WTC11 (cell line): Measurements from ENCODE around the gene PHF24. TPM values are rescaled to one million over a fixed set of nuclear protein-coding genes. Genes with fewer than 3 reads are reported as not detected.

Experiments used
- ATAC-seq: fragments of 200-7000 bp; cut with Tn5 transposase; 2 replicates; pipeline ENCODE4 v1.10.0; 2021; ENCODE audit warnings: mild to moderate bottlenecking, moderate library complexity
- Bru-seq: library from RNA; stranded (reverse); fragments of 400-500 nt; gene quantifications from one replicate; lab custom pipeline; 2021; lab: Mats Ljungman, UMichigan
- CTCF ChIA-PET: fragments of 300-600 bp; sonication (Branson Sonifier 250); formaldehyde crosslinking; loops from one replicate; lab custom pipeline; 2021; ENCODE audit warnings: antibody characterized with exemption; lab: Charles Lee
- POLR2A ChIA-PET: fragments of 350-600 bp; sonication (Branson Sonifier 250); formaldehyde crosslinking; loops from one replicate; lab custom pipeline; 2021; ENCODE audit warnings: antibody characterized with exemption; lab: Charles Lee
- DNase-seq: peaks from one replicate; pipeline ENCODE4 v3.0.0; 2021; ENCODE audit warnings: low spot score
- H3K27ac Mint-ChIP-seq: 2 replicates; pipeline ENCODE4 v1.8.0; 2021; ENCODE audit warnings: mixed read lengths
- H3K27me3 Mint-ChIP-seq: 2 replicates; pipeline ENCODE4 v1.8.0; 2021; ENCODE audit warnings: low read depth, mild to moderate bottlenecking, moderate library complexity, mixed read lengths
- H3K36me3 Mint-ChIP-seq: 2 replicates; pipeline ENCODE4 v1.8.0; 2021; ENCODE audit warnings: mixed read lengths
- H3K4me1 Mint-ChIP-seq: 2 replicates; pipeline ENCODE4 v1.8.0; 2022; ENCODE audit warnings: mixed read lengths
- H3K4me3 Mint-ChIP-seq: 2 replicates; pipeline ENCODE4 v1.8.0; 2021; ENCODE audit warnings: mild to moderate bottlenecking, moderate library complexity, mixed read lengths
- H3K9me3 Mint-ChIP-seq: 2 replicates; pipeline ENCODE4 v1.8.0; 2021; ENCODE audit warnings: mixed read lengths
- CBFB ChIP-seq: sonication (generic); formaldehyde crosslinking; IDR thresholded peaks from 2 replicates; pipeline ENCODE4 v1.8.1; 2022; ENCODE audit warnings: mild to moderate bottlenecking, low read depth, missing genetic modification reagents
- ESRRA ChIP-seq: sonication (generic); formaldehyde crosslinking; IDR thresholded peaks from 2 replicates; pipeline ENCODE4 v1.8.1; 2022; ENCODE audit warnings: mild to moderate bottlenecking, missing genetic modification reagents, borderline replicate concordance
- FOXJ3 ChIP-seq: sonication (generic); formaldehyde crosslinking; IDR thresholded peaks from 2 replicates; pipeline ENCODE4 v1.9.0; 2021; ENCODE audit warnings: missing genetic modification reagents, mild to moderate bottlenecking, borderline replicate concordance
- NFYB ChIP-seq: sonication (generic); formaldehyde crosslinking; conservative IDR thresholded peaks from 2 replicates; pipeline ENCODE4 v1.8.0; 2022; ENCODE audit warnings: low read depth, missing genetic modification reagents
- RELA ChIP-seq: sonication (generic); formaldehyde crosslinking; IDR thresholded peaks from 2 replicates; pipeline ENCODE4 v1.8.1; 2022; ENCODE audit warnings: missing genetic modification reagents, mild to moderate bottlenecking, borderline replicate concordance
- TEAD4 ChIP-seq: sonication (generic); formaldehyde crosslinking; IDR thresholded peaks from 2 replicates; pipeline ENCODE4 v1.8.0; 2022; ENCODE audit warnings: mild to moderate bottlenecking, missing genetic modification reagents
- TP53 ChIP-seq: sonication (generic); formaldehyde crosslinking; IDR thresholded peaks from 2 replicates; pipeline ENCODE4 v1.8.1; 2023; ENCODE audit warnings: mild to moderate bottlenecking, missing genetic modification reagents
- ZNF121 ChIP-seq: sonication (generic); formaldehyde crosslinking; IDR thresholded peaks from 2 replicates; pipeline ENCODE4 v1.8.0; 2023; ENCODE audit warnings: missing genetic modification reagents
- ZNF138 ChIP-seq: sonication (generic); formaldehyde crosslinking; conservative IDR thresholded peaks from 2 replicates; pipeline ENCODE4 v1.8.1; 2022; ENCODE audit warnings: mild to moderate bottlenecking, moderate library complexity, missing genetic modification reagents
- ZNF232 ChIP-seq: sonication (generic); formaldehyde crosslinking; IDR thresholded peaks from 2 replicates; pipeline ENCODE4 v1.8.0; 2022; ENCODE audit warnings: mild to moderate bottlenecking, missing genetic modification reagents
- ZNF263 ChIP-seq: sonication (generic); formaldehyde crosslinking; IDR thresholded peaks from 2 replicates; pipeline ENCODE4 v1.8.1; 2022; ENCODE audit warnings: low read depth, mild to moderate bottlenecking, moderate library complexity, missing genetic modification reagents
- ZNF396 ChIP-seq: fragments of 250-450 bp; sonication (Bioruptor Pico); IDR thresholded peaks from 2 replicates; pipeline ENCODE4 v1.8.0; 2021; ENCODE audit warnings: mild to moderate bottlenecking, moderate library complexity, borderline replicate concordance
- ZNF416 ChIP-seq: fragments of 250-450 bp; sonication (Bioruptor Pico); IDR thresholded peaks from 2 replicates; pipeline ENCODE4 v1.9.0; 2021; ENCODE audit warnings: mild to moderate bottlenecking, inconsistent platforms
- long read RNA-seq, 3 experiments: library from RNA in 1 of 3; library from capped mRNA in 1 of 3; library from polyadenylated mRNA in 1 of 3; unstranded in 2 of 3; stranded (forward) in 1 of 3; transcript quantifications; one replicate each; pipeline ENCODE4 v2.0.0, GENCODE V29; 2021
- total RNA-seq: library from RNA; stranded (reverse); gene quantifications from 3 replicates; pipeline ENCODE4 v1.2.3, GENCODE V29; 2021
- TF ChIP-seq, protein P1 (sequence below): sonication (generic); formaldehyde crosslinking; IDR thresholded peaks from 2 replicates; pipeline ENCODE4 v1.8.0; 2023; ENCODE audit warnings: missing genetic modification reagents
- TF ChIP-seq, protein P2 (sequence below): fragments of 250-450 bp; sonication (Bioruptor Pico); IDR thresholded peaks from 2 replicates; pipeline ENCODE4 v2.1.2; 2022; ENCODE audit warnings: mild to moderate bottlenecking, moderate library complexity
- TF ChIP-seq, protein P3 (sequence below): sonication (generic); formaldehyde crosslinking; IDR thresholded peaks from 2 replicates; pipeline ENCODE4 v1.8.1; 2023; ENCODE audit warnings: mild to moderate bottlenecking, missing genetic modification reagents, borderline replicate concordance
- TF ChIP-seq, protein P4 (sequence below): sonication (generic); formaldehyde crosslinking; IDR thresholded peaks from 2 replicates; pipeline ENCODE4 v1.8.0; 2022; ENCODE audit warnings: mild to moderate bottlenecking, missing genetic modification reagents

Gene PHF24
- total RNA-seq, result 0.34 to 0.59 TPM (median 0.53 TPM) in 3 replicates
- Bru-seq, nascent RNA, result percentile 18 among the genes with signal in this experiment
- long read RNA-seq, experiment 1, full-length matches to known transcripts, result 2 of 2 reads
- long read RNA-seq, experiment 1, partial matches to known transcripts, result 0 of 2 reads
- long read RNA-seq, experiment 1, other reads (novel, unspliced or antisense), result 0 of 2 reads
- long read RNA-seq, experiment 2, full-length matches to known transcripts, result 1 of 2 reads
- long read RNA-seq, experiment 2, partial matches to known transcripts, result 1 of 2 reads
- long read RNA-seq, experiment 2, other reads (novel, unspliced or antisense), result 0 of 2 reads
- long read RNA-seq, experiment 3, result 0 reads

DNA sequence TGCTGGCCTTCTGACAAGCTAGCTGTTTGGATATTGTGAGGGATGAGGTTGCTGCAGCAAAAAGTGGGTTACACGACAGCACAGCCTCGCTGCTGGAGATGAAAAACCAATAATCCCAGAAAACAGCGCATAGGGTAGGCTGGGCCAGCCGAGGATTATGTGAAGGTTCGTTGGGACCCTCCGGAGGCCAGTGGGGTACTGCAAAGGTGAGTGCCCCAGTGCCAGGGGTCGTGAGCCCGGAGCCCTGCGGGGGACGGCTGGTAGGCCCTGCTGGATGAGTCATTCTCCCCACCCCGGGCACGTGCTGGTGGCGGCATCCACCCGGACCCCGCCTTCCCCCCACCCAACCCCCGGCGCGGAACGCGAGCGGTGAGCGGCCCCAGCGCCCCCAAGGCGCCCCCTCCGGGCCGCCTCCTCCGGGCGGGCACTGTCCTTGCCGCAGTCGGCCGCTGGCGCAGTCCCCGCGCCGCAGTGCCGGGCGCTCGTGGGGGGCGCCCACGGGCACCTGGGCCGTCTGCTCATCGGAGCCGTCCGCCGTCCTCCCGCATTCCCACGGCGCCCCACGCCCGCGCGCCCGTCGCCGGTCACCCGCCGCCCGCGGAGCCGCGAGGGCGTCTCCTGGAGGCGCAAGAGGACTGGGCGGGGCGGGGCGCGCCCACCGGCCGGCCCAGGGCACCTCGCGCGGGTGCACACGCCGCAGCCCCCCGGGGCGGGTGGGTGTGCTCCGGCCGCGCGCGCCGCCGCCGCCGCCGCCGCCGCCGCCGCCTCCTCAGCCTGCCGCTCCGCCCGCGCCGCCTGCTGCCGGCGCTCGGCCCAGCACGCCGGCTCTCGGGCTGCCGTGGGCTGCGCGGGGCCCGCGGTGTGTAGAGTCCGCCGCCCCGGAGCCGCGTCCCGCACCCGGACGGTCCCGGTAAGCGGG lies at the start of gene PHF24:
Gene PHF24 (plus strand): TSS at position 794 of the 919 bp plus-strand sequence. CDS start 13,014 bp downstream, outside the sequence.
- CTCF ChIA-PET, result interaction anchor here (1.3 kb wide), 1 partner anchor 58 kb away, joined by 4 read pairs; no protein-coding TSS in a partner anchor
- Mint-ChIP-seq H3K36me3 (no peaks in the 10 kb centered on the region), H3K4me1 (peaks cover 12% of the 10 kb centered on the region)
- DNase-seq (peak; percentile 37), ATAC-seq (peak; percentile 83)
- no peak for TF ChIP-seq FOXJ3
- TF ChIP-seq NFYB (CRISPR knock-in tag), result no peak
- TF ChIP-seq, all 79 proteins: peak for 0
- peak within 1 kb of the TSS; percentile 66 for H3K4me3 Mint-ChIP-seq
- no peak within 1 kb of the TSS for H3K27ac Mint-ChIP-seq
- H3K9me3 Mint-ChIP-seq, result no peaks in the 10 kb centered on the region
- POLR2A ChIA-PET, result no interaction called here
- H3K27me3 Mint-ChIP-seq, result peaks cover 62% of the 10 kb centered on the region

DNA sequence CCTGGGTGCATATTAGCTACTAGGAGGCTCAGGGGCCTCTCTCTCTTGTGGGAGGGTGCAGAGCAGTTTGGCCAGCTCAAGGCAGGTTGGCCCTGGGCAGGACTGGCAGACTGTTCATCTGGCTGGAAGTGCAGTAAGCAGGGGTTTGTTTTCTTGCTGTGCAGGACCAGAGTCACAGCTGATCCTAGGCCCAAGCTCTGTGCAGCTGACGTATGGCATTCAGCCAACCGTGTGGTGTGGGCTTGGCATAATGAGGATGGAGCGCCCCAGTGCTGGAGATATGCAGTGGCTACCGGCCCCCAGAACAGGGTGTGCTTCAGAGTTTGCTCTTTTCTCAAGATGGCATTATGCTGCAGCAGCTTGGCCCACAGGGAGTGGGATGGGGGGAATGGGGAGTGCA lies 31.0 kb upstream of the PHF24 start:
- H3K4me3 Mint-ChIP-seq, result no peak overlapping the region
- peaks cover 5% of the 10 kb centered on the region for H3K27me3 Mint-ChIP-seq
- no peak for DNase-seq
- no peak overlapping the region for H3K27ac Mint-ChIP-seq
- no peak for ATAC-seq
- TF ChIP-seq, protein P1, sequence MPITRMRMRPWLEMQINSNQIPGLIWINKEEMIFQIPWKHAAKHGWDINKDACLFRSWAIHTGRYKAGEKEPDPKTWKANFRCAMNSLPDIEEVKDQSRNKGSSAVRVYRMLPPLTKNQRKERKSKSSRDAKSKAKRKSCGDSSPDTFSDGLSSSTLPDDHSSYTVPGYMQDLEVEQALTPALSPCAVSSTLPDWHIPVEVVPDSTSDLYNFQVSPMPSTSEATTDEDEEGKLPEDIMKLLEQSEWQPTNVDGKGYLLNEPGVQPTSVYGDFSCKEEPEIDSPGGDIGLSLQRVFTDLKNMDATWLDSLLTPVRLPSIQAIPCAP (CRISPR knock-in tag), result no peak
- TF ChIP-seq ESRRA (CRISPR knock-in tag), result no peak
- TF ChIP-seq ZNF232 (CRISPR knock-in tag), result no peak
- ChIA-PET CTCF (interaction anchor here (1.4 to 2.8 kb wide), 4 partner anchors 27 to 167 kb away, joined by 3 to 15 read pairs (median 10); no protein-coding TSS in a partner anchor), POLR2A (no interaction called here)
- H3K4me1 Mint-ChIP-seq, result no peaks in the 10 kb centered on the region; the same call in 1 of the 2 replicates
- H3K9me3 Mint-ChIP-seq, result peaks cover 18% of the 10 kb centered on the region
- no peaks in the 10 kb centered on the region for H3K36me3 Mint-ChIP-seq

DNA sequence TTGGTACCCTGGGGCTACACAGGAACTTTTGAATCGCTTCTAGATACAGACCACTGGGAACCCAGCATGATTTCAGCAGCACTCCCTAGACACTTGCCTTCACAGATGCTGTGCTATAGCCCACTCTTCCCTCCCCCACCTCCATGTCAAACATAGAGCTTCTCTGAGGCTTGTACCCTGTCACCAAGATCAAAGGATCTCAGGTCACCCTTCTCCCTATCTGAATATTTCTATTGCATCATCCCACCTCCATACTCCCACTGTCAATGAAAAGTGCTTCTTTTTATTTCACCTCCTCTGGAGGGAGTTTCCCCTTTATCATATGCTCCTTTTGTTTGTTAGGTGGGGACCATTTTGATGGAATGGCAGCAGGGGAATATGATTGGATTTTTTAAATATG lies 29.2 kb upstream of the PHF24 start:
- Mint-ChIP-seq H3K27ac (no peak overlapping the region), H3K9me3 (peaks cover 18% of the 10 kb centered on the region), H3K4me3 (no peak overlapping the region), H3K27me3 (peaks cover 5% of the 10 kb centered on the region), H3K36me3 (no peaks in the 10 kb centered on the region), H3K4me1 (no peaks in the 10 kb centered on the region; the same call in 1 of the 2 replicates)
- ChIA-PET CTCF (interaction anchor here (0.9 to 2.3 kb wide), 27 partner anchors 8 to 264 kb away, joined by 3 to 22 read pairs (median 6); partner anchors contain the start of genes DNAJB5 and VCP), POLR2A (no interaction called here)
- ATAC-seq (no peak), DNase-seq (no peak)
- TF ChIP-seq ZNF263 (CRISPR knock-in tag) (no peak), TEAD4 (no peak), ZNF121 (CRISPR knock-in tag) (no peak), FOXJ3 (no peak), RELA (no peak), ZNF138 (CRISPR knock-in tag) (no peak), TP53 (CRISPR knock-in tag) (no peak), CBFB (CRISPR knock-in tag) (no peak), ZNF396 (CRISPR knock-in tag) (no peak), ZNF416 (CRISPR knock-in tag) (no peak), NFYB (CRISPR knock-in tag) (no peak)
- TF ChIP-seq, protein P2, sequence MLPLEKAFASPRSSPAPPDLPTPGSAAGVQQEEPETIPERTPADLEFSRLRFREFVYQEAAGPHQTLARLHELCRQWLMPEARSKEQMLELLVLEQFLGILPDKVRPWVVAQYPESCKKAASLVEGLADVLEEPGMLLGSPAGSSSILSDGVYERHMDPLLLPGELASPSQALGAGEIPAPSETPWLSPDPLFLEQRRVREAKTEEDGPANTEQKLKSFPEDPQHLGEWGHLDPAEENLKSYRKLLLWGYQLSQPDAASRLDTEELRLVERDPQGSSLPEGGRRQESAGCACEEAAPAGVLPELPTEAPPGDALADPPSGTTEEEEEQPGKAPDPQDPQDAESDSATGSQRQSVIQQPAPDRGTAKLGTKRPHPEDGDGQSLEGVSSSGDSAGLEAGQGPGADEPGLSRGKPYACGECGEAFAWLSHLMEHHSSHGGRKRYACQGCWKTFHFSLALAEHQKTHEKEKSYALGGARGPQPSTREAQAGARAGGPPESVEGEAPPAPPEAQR (CRISPR knock-in tag), result no peak
- TF ChIP-seq, protein P3, sequence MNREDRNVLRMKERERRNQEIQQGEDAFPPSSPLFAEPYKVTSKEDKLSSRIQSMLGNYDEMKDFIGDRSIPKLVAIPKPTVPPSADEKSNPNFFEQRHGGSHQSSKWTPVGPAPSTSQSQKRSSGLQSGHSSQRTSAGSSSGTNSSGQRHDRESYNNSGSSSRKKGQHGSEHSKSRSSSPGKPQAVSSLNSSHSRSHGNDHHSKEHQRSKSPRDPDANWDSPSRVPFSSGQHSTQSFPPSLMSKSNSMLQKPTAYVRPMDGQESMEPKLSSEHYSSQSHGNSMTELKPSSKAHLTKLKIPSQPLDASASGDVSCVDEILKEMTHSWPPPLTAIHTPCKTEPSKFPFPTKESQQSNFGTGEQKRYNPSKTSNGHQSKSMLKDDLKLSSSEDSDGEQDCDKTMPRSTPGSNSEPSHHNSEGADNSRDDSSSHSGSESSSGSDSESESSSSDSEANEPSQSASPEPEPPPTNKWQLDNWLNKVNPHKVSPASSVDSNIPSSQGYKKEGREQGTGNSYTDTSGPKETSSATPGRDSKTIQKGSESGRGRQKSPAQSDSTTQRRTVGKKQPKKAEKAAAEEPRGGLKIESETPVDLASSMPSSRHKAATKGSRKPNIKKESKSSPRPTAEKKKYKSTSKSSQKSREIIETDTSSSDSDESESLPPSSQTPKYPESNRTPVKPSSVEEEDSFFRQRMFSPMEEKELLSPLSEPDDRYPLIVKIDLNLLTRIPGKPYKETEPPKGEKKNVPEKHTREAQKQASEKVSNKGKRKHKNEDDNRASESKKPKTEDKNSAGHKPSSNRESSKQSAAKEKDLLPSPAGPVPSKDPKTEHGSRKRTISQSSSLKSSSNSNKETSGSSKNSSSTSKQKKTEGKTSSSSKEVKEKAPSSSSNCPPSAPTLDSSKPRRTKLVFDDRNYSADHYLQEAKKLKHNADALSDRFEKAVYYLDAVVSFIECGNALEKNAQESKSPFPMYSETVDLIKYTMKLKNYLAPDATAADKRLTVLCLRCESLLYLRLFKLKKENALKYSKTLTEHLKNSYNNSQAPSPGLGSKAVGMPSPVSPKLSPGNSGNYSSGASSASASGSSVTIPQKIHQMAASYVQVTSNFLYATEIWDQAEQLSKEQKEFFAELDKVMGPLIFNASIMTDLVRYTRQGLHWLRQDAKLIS (CRISPR knock-in tag), result no peak
- TF ChIP-seq, protein P4, sequence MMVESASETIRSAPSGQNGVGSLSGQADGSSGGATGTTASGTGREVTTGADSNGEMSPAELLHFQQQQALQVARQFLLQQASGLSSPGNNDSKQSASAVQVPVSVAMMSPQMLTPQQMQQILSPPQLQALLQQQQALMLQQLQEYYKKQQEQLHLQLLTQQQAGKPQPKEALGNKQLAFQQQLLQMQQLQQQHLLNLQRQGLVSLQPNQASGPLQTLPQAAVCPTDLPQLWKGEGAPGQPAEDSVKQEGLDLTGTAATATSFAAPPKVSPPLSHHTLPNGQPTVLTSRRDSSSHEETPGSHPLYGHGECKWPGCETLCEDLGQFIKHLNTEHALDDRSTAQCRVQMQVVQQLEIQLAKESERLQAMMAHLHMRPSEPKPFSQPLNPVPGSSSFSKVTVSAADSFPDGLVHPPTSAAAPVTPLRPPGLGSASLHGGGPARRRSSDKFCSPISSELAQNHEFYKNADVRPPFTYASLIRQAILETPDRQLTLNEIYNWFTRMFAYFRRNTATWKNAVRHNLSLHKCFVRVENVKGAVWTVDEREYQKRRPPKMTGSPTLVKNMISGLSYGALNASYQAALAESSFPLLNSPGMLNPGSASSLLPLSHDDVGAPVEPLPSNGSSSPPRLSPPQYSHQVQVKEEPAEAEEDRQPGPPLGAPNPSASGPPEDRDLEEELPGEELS (CRISPR knock-in tag), result no peak
